Measurements from ENCODE around the gene PRPS1.

DNA sequence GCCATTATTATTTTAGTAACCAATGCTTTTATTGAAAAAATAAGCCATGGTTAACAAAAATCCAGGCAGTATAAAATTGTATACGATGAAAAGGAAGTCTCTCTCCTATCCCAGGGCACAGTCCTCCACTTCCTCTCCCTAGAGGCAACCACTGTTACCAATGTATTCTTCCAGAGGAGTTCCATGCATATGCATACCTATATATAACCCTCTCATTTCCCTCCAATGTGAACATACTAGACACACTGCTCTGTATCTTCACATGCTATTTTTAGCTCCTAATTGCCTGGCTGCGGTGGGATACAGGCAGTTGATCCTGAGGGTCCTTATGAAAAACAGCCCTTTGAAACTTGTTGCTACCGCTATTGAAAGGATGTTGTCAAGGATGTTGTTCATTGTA, 33.8 kb downstream of the PRPS1 start:
- TF ChIP-seq, protein P1, sequence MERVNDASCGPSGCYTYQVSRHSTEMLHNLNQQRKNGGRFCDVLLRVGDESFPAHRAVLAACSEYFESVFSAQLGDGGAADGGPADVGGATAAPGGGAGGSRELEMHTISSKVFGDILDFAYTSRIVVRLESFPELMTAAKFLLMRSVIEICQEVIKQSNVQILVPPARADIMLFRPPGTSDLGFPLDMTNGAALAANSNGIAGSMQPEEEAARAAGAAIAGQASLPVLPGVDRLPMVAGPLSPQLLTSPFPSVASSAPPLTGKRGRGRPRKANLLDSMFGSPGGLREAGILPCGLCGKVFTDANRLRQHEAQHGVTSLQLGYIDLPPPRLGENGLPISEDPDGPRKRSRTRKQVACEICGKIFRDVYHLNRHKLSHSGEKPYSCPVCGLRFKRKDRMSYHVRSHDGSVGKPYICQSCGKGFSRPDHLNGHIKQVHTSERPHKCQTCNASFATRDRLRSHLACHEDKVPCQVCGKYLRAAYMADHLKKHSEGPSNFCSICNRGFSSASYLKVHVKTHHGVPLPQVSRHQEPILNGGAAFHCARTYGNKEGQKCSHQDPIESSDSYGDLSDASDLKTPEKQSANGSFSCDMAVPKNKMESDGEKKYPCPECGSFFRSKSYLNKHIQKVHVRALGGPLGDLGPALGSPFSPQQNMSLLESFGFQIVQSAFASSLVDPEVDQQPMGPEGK (CRISPR knock-in tag; IDR thresholded peaks at IDR 0.05; ENCODE audit: borderline replicate concordance): no peak
- TF ChIP-seq ZNF70 (CRISPR knock-in tag; IDR thresholded peaks at IDR 0.05): no peak
- TF ChIP-seq ZNF565 (CRISPR knock-in tag; conservative IDR thresholded peaks at IDR 0.05; ENCODE audit: low read depth): no peak
- no peak for TF ChIP-seq ZFP3 (CRISPR knock-in tag; IDR thresholded peaks at IDR 0.05)
- TF ChIP-seq, protein P2, sequence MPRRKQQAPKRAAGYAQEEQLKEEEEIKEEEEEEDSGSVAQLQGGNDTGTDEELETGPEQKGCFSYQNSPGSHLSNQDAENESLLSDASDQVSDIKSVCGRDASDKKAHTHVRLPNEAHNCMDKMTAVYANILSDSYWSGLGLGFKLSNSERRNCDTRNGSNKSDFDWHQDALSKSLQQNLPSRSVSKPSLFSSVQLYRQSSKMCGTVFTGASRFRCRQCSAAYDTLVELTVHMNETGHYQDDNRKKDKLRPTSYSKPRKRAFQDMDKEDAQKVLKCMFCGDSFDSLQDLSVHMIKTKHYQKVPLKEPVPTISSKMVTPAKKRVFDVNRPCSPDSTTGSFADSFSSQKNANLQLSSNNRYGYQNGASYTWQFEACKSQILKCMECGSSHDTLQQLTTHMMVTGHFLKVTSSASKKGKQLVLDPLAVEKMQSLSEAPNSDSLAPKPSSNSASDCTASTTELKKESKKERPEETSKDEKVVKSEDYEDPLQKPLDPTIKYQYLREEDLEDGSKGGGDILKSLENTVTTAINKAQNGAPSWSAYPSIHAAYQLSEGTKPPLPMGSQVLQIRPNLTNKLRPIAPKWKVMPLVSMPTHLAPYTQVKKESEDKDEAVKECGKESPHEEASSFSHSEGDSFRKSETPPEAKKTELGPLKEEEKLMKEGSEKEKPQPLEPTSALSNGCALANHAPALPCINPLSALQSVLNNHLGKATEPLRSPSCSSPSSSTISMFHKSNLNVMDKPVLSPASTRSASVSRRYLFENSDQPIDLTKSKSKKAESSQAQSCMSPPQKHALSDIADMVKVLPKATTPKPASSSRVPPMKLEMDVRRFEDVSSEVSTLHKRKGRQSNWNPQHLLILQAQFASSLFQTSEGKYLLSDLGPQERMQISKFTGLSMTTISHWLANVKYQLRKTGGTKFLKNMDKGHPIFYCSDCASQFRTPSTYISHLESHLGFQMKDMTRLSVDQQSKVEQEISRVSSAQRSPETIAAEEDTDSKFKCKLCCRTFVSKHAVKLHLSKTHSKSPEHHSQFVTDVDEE (CRISPR knock-in tag; IDR thresholded peaks at IDR 0.05): no peak
- TF ChIP-seq ZNF8 (CRISPR knock-in tag; IDR thresholded peaks at IDR 0.05): no peak
- no peak for TF ChIP-seq GLIS3 (CRISPR knock-in tag; IDR thresholded peaks at IDR 0.05)
- no peak for TF ChIP-seq CREB5 (CRISPR knock-in tag; IDR thresholded peaks at IDR 0.05; ENCODE audit: low read depth)
